OCI-LY1 (cell line): ENCODE measurements around the gene ZNF579.

Source experiments
- H2AFZ ChIP-seq: fragments of 200-600 bp; sonication (generic), shearing (Covaris generic); 2 replicates; pipeline ENCODE4 v1.6.0; 2014; ENCODE audit warnings: antibody characterized with exemption, mild to moderate bottlenecking, low read length
- H3F3A ChIP-seq: fragments of 200-600 bp; sonication (generic), shearing (Covaris generic); 2 replicates; pipeline ENCODE4 v1.6.0; 2014; ENCODE audit warnings: mild to moderate bottlenecking, antibody characterized with exemption, low read length, moderate library complexity; ENCODE audit not compliant: insufficient read depth
- H3K27ac ChIP-seq: fragments of 200-600 bp; sonication (generic); 2 replicates; pipeline ENCODE4 v1.5.1; 2014; ENCODE audit warnings: low read length, mixed run types, mild to moderate bottlenecking, low read depth; ENCODE audit not compliant: poor library complexity, severe bottlenecking
- H3K27me3 ChIP-seq: fragments of 200-600 bp; sonication (generic); 2 replicates; pipeline ENCODE4 v1.6.0; 2014; ENCODE audit warnings: antibody characterized with exemption, mild to moderate bottlenecking, low read length, moderate library complexity; ENCODE audit not compliant: insufficient read depth
- H3K36me3 ChIP-seq: fragments of 200-600 bp; sonication (generic); 2 replicates; pipeline ENCODE4 v1.6.1; 2014; ENCODE audit warnings: mild to moderate bottlenecking, antibody characterized with exemption, low read length, moderate library complexity, mixed read lengths; ENCODE audit not compliant: insufficient read depth
- H3K4me1 ChIP-seq: fragments of 200-600 bp; sonication (generic); 2 replicates; pipeline ENCODE4 v1.5.1; 2014; ENCODE audit warnings: mild to moderate bottlenecking, low read length, moderate library complexity; ENCODE audit not compliant: insufficient read depth, severe bottlenecking
- H3K4me2 ChIP-seq: fragments of 200-600 bp; sonication (generic), shearing (Covaris generic); 2 replicates; pipeline ENCODE4 v1.6.1; 2014; ENCODE audit warnings: low read length
- H3K4me3 ChIP-seq: fragments of 200-600 bp; sonication (generic); 2 replicates; pipeline ENCODE4 v1.5.1; 2014; ENCODE audit warnings: low read length, low read depth, mild to moderate bottlenecking, mixed read lengths; ENCODE audit not compliant: poor library complexity, severe bottlenecking
- H3K79me2 ChIP-seq: fragments of 200-600 bp; shearing (Covaris generic); 2 replicates; pipeline ENCODE4 v1.6.1; 2016; ENCODE audit warnings: mixed run types, low read length, mixed read lengths; ENCODE audit not compliant: insufficient read depth
- H3K9ac ChIP-seq: fragments of 200-600 bp; sonication (generic), shearing (Covaris generic); 2 replicates; pipeline ENCODE4 v1.6.1; 2014; ENCODE audit warnings: mild to moderate bottlenecking, low read length, mixed read lengths
- H3K9me2 ChIP-seq: fragments of 200-600 bp; sonication (generic), shearing (Covaris generic); 2 replicates; pipeline ENCODE4 v1.6.1; 2014; ENCODE audit warnings: low read depth, mild to moderate bottlenecking, low read length, mixed read lengths
- H3K9me3 ChIP-seq: fragments of 200-600 bp; shearing (Covaris generic); 2 replicates; pipeline ENCODE4 v1.6.1; 2014; ENCODE audit warnings: low read length, mixed read lengths
- H4K20me1 ChIP-seq: fragments of 200-600 bp; sonication (generic), shearing (Covaris generic); 2 replicates; pipeline ENCODE4 v1.6.0; 2016; ENCODE audit warnings: mild to moderate bottlenecking, low read length; ENCODE audit not compliant: insufficient read depth
- EZH2 ChIP-seq: fragments of 200-600 bp; sonication (generic), shearing (Covaris generic); IDR thresholded peaks from 2 replicates; pipeline ENCODE4 v1.8.0; 2017; ENCODE audit warnings: borderline replicate concordance, mixed run types, mild to moderate bottlenecking, antibody characterized with exemption, low read length, moderate library complexity, mixed read lengths
- TF ChIP-seq, protein P1 (sequence below): fragments of 200-600 bp; sonication (generic), shearing (Covaris generic); IDR thresholded peaks from 2 replicates; pipeline ENCODE4 v1.5.1; 2017; ENCODE audit warnings: mild to moderate bottlenecking, antibody characterized with exemption, low read length, moderate library complexity, mixed read lengths

The ZNF579 gene

DNA sequence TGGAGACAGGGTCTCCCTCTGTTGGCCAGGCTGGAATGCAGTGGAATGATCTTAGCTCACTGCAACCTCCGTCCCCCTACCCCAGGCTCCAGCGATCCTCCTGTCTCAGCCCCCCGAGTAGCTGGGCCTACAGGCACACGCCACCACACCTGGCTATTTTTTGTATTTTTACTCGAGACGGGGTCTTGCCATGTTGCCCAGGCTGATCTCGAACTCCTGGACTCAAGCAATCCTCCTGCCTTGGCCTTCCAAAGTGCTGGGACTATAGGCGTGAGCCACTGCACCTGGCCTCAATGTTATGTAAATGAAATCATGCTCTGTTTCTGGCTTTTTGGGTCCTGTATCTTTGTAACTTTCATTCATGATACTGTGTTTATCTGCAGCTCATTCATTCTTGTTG lies 8.1 kb upstream of the ZNF579 start:
- H3K9me3 ChIP-seq: no peaks in the 10 kb centered on the region
- no peaks in the 10 kb centered on the region for H4K20me1 ChIP-seq
- no peaks in the 10 kb centered on the region for H3F3A ChIP-seq
- H3K9me2 ChIP-seq: no peaks in the 10 kb centered on the region
- H3K36me3 ChIP-seq: no peaks in the 10 kb centered on the region
- H3K4me1 ChIP-seq: peaks cover 15% of the 10 kb centered on the region
- TF ChIP-seq, protein P1, sequence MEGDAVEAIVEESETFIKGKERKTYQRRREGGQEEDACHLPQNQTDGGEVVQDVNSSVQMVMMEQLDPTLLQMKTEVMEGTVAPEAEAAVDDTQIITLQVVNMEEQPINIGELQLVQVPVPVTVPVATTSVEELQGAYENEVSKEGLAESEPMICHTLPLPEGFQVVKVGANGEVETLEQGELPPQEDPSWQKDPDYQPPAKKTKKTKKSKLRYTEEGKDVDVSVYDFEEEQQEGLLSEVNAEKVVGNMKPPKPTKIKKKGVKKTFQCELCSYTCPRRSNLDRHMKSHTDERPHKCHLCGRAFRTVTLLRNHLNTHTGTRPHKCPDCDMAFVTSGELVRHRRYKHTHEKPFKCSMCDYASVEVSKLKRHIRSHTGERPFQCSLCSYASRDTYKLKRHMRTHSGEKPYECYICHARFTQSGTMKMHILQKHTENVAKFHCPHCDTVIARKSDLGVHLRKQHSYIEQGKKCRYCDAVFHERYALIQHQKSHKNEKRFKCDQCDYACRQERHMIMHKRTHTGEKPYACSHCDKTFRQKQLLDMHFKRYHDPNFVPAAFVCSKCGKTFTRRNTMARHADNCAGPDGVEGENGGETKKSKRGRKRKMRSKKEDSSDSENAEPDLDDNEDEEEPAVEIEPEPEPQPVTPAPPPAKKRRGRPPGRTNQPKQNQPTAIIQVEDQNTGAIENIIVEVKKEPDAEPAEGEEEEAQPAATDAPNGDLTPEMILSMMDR: no peak
- TF ChIP-seq EZH2: no peak
- H3K4me2 ChIP-seq: no peak overlapping the region
- H3K79me2 ChIP-seq: no peaks in the 10 kb centered on the region
- H2AFZ ChIP-seq: no peak overlapping the region
- no peak overlapping the region for H3K4me3 ChIP-seq
- no peaks in the 10 kb centered on the region; the same call in 1 of the 2 replicates for H3K27me3 ChIP-seq
- no peak overlapping the region for H3K27ac ChIP-seq
- no peak overlapping the region for H3K9ac ChIP-seq

DNA sequence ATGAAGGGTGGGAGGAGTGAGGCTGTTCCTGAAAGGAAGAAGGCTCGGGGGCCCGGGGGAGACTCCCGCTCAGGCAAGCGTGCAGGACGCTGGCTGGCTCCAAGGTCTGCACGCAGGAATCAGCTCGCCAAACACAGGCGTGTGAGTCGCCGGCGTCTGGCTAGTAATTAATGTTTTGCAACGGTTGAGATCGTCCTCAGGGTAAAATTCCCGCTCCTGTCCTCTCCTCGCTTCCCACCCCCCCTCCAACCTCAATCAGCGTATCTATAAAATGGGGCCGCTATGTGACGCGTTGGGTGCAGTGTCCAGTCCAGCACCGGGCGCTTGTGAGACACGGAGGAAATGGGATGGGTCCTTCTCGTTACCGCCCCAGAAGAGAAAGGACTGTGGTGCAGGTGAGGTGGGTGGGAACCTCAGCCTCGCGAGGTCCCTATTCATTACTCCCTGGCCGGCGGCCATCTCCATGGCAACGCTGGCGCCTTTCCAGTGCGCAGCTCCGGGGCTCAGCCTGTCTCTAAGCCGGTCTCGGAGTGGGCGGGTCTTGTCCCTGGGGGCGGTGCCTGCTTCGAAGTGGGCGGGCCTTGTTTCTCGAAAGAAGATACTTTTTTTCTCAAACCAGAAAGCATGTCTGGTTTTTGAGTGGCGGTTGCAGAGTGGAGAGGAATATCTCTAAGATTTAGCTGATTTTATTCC lies 6.5 kb upstream of the ZNF579 start:
- TF ChIP-seq EZH2: no peak
- TF ChIP-seq, protein P1: no peak
- Histone ChIP-seq H3K4me1 (peaks cover 15% of the 10 kb centered on the region), H2AFZ (no peak overlapping the region), H3K79me2 (no peaks in the 10 kb centered on the region), H3F3A (no peaks in the 10 kb centered on the region), H4K20me1 (no peaks in the 10 kb centered on the region), H3K4me2 (peak overlapping the region; percentile 55), H3K27ac (no peak overlapping the region), H3K36me3 (no peaks in the 10 kb centered on the region), H3K27me3 (no peaks in the 10 kb centered on the region; the same call in 1 of the 2 replicates), H3K9me3 (no peaks in the 10 kb centered on the region), H3K4me3 (peak overlapping the region; percentile 45), H3K9me2 (no peaks in the 10 kb centered on the region), H3K9ac (no peak overlapping the region)

DNA sequence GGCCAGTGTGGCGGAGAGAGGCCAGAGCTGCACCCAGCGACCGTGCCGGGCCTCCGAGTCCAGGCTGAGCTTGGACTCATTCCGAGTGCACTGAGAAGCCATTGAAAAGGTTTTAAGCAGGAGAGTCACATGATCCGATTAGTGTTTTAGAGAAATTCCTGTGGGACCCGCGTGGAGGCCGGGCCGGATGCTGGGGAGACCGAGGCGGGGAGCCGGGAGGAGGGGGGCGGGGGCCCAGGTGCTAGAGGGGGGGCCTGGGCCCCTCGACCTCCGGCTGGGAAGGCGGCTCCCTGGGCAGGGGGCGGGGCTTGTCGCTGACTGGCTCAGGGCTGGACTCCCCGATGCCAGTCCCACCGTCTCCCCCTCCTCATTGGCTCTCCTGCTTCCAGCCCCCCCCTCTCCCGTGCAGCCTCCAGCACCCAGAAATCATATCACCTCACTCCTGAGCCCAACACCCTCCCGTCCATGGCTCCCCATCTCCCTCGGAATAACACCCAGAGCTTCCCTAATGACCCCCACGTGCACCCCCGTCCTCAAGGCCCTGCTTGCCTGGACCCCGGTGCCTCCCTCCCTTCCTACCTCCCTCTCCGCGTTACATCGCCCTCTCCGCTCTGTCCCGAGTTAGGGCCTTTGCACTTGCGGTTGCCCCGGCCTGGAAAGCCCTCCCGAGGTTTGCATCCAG lies 5.2 kb upstream of the ZNF579 start:
- Histone ChIP-seq H3K79me2 (no peaks in the 10 kb centered on the region), H2AFZ (no peak overlapping the region), H3K27ac (no peak overlapping the region)

More for the DNA sequence above, 5.2 kb upstream of the ZNF579 start:
- Histone ChIP-seq H3K9ac (no peak overlapping the region), H3K9me3 (no peaks in the 10 kb centered on the region), H4K20me1 (no peaks in the 10 kb centered on the region), H3K4me2 (no peak overlapping the region; the same call in 1 of the 2 replicates), H3K4me1 (peaks cover 21% of the 10 kb centered on the region), H3K4me3 (peak overlapping the region; percentile 16), H3K9me2 (no peaks in the 10 kb centered on the region), H3K27me3 (no peaks in the 10 kb centered on the region; the same call in 1 of the 2 replicates), H3K36me3 (no peaks in the 10 kb centered on the region), H3F3A (no peaks in the 10 kb centered on the region)
- TF ChIP-seq, protein P1: no peak
- TF ChIP-seq EZH2: no peak
